Left renal pelvis (tissue), 4 donors: ENCODE results near the gene PEAK3. TPM values are rescaled to one million over a fixed set of nuclear protein-coding genes. Genes with fewer than 3 reads are reported as not detected.
"Not testable (repeated sequence)": the region's sequence is repeated elsewhere in the genome, so short reads cannot be mapped to it uniquely, and the experiment has no call there.

Experiments used
- DNase-seq, 4 donors: peaks; one replicate each; pipeline ENCODE4 v3.0.0-alpha.2; 2013; ENCODE audit warnings: low read depth in 4 of 4, low spot score in 3 of 4
- polyA plus RNA-seq, 4 donors: library from polyadenylated mRNA; unstranded; fragments of 120-200 nt; gene quantifications; one replicate each; pipeline ENCODE4 v1.2.1, GENCODE V29; 2013; ENCODE audit not compliant: insufficient read length in 4 of 4

Gene PEAK3
- polyA plus RNA-seq, 4 donors = 0.07 to 0.14 (median 0.11) TPM; not detected in 1

DNA sequence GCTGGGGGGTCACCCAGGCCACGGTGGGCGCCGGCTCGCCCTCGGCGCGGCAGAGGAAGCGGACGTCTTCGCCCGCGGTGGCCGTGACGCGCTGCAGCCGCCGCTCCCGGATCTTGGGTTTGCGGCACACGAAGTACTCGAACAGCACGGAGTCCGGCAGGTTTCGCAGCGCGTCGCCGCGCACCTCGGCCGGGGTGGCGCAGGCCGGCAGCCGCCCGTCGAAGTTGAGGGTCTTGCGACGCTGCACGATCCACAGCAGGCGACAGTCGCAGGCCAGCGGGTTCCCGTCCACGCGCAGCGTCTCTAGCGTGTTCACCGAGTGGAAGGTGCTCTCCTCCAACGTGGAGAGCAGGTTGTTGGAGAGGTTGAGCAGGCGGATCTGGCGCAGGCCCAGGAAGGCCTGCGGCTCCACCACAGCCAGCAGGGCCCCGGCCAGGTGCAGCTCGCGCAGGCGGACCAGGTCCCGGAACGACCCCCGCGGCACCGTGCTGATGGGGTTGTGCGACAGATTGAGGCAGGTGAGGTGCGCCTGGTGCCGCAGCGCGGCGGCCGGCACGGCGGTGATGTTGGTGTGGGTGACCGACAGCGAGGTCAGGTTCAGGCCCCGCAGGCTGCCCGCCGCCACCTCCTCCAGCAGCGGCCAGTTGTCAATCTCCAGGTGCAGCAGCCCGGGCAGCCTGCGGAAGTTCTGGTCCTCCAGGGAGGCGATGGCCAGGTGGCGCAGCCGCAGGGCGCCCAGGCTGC is 8.6 kb upstream of the PEAK3 start:
- no peak for DNase-seq

DNA sequence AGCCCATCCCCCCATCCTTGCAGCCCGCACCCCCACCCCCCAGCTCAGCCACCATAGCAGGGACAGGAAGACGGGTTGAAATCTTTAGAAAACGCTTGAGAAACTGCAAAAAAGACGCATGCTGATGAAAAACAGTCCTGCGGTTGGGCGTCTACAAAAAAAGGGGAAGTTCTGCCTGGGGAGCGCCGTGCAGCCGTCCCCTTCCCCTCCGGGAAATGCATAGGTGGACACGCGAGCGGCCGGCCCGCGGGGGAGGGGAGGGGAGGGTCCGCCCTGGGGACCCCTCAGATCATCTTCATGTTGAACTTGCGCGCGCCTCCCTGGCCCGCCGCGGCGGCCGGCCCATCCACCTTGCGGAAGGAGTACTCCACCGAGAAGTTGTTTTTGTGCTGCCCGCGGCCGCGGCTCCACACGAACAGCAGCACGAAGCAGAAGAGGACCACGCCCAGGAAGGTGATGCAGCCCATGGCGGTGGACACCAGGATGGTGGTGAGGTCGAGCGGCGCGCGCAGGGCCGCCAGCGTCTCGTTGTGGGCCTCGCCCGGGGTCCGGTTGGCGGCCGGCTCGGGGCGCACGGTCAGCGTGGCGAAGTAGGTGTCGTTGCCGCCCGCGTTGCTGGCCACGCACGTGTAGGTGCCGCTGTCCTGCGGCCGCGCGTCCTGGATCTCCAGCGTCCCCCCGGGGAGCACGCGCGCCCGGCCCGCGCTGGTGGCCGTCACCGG is 7.9 kb upstream of the PEAK3 start:
- no peak for DNase-seq

DNA sequence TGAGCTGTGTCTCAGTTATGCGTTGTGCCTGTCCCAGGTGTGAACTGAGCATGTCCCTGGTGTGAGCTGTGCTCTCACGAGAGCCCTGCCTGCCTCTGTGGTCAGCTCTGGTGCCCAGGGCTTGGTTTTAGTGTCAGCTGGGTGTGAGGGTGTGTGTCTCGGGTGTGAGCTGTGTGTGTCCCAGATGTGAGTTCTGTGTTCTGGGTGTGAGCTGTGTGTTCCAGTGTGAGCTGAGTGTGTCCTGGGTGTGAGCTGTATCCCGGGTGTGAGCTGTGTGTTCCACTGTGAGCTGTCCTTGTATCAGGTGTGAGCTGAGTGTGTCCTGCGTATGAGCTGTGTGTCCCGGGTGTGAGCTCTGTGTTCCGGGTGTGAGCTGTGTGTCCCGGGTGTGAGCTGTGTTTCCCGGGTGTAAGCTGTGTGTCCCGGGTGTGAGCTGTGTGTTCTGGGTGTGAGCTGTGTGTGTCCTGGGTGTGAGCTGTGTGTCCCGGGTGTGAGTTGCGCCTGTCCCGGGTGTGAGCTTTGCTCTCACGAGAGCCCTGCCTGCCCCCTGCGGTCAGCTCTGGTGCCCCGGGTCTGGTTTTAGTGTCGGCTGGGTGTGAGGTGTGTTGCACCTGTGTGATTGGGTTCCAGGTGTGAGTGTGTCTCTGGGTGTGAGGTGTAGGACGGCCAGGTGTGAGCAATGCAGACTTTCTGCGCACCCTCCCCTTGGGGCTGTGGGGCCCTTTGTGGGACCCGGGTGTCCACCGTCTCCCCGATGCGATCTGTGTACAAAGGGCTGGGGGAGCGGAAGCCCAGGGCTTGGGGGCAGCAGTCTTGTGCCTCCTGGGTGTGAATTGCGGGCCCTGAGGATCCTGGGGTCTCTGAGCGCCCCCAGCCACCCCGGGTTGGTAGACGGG is 7.1 kb upstream of the PEAK3 start:
- DNase-seq = no peak

DNA sequence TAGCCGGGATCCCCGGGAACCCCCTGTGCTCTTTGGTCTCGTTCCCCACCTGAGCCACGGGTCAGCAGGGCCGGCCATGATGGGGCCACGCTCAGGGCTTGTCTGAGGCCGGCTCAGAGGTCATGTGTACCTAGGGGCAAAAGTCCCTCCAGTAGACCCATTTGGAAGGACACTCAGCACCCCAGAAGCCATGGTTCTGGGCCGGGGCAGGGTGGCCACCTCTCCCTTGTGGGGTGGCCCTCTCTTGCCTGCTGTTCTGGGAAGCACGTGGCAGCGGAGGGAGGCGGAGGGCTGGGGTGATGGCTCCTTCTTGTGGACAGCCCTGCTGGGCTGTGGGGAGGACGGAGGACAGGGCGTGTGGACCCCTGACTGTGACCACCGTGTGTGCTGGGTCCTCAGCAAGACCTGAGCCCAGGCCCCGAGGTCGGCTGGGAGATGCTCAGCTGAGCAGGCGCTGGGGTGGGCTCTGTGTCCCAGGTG is 6.4 kb upstream of the PEAK3 start:
- DNase-seq = no peak

DNA sequence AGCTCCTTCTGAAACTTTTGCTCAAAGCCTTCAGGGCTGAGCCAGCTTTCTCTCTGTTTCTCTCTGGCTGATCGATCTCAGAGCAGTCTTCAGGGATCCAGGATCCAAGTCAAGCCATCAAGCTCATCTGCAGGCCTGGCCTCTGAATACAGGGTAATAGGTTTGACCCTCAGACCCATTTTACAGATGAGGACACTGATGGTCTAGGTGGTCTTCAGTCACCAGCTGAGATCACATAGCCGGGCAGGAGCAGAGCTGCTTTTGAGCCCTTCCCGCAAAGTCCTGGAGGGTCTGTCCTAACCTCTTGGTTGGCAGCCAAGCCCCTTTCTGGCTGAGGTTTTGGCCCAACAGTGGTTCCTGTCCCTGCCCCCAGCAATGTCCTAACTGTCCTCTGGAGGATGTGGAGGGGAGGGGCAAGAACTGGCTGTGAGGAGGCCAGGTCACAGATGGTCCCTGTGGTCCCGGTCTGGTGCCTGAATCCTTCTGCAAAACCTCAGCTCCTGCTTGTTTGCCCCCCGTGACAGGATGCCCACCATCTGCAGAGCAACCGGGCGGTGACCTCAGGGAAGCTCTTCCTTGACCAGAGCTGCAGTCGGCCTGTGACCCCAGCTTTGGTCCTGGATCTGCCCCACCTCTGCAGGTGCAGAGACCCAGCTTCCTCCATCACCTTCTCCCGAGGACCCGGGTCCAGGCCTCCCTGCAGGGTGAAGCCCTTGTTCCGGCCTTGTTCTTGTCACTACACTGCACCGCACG is 5.8 kb upstream of the PEAK3 start:
- no peak for DNase-seq

DNA sequence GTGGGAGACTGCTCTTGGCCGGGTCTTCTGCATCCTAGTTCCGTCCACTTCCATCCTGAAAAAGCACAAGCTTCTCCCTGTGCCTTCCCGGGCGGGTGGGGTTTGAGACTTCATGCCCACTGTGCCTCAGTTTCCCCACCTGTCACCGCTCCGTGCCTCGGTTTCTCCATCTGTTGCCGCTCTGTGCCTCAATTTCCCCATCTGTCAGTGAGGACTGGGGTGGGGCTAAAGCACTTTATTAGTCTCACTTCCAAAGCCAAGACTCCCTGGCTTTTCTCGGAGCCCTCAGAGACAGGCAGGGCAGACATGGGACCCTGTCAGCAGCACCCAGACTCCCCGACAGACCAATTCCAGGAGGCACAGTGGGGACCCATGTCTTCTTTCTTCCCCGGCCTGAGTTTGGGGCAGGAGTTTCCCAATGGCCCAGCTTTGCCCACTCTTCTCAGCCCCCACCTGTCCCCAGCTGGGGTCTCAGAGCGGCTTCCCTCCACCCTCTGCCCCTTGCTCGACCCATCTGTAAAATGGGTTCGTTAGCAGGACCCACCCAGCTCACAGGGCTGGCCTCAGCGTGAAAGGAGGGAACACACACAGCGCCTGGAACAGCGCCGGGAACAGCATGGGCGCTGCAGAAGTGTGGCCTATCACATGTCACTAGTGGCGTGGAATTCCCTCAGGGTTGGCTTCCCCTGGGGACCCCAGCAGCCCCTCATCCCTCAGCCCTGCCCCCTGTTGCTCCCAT is 4.6 kb upstream of the PEAK3 start:
- no peak for DNase-seq

DNA sequence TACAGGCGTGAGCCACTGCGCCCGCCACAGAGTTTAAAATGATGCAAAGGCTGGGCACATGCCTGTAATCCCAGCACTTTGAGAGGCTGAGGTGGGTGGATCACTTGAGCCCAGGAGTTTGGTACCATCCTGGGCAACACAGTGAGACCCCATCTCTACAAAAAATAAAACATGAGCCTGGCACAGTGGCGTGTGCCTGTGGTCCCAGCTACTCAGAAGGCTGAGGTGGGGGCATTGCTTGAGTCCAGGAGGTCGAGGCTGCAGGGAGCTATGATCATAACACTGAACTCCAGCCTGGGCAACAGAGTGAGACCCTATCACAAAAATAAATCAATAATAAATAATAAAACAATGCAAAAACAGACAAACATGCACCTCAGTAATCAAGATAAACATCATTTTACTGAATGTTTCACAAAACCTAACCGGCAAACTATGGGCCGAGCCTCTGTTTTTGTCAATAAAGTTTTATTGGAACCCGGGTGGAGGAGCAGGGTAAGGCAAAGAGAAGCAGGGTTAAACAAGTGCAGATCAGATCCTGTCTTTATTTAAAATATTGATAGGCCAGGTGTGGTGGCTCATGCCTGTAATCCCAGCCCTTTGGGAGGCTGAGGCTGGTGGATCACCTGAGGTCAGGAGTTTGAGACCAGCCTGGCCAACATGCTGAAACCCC is 2.0 kb upstream of the PEAK3 start:
- DNase-seq = no peak

DNA sequence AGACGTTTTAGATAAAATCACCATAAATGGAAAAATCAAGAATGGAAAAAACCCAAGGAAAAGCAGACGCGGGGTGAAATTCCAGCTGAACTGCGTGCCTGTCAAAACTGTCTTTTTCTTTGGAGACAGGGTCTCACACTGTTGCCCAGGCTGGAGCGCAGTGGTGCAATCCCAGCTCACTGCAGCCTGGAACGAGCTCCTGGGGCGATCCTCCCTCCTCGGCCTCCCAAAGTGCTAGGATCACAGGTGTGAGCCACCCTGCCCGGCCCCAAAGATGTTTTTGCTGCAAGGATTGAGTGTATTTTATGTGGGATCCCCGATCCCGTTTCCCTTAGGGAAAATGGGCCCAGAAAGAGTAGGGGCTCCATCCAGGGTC is 875 bp upstream of the PEAK3 start:
- no peak for DNase-seq

DNA sequence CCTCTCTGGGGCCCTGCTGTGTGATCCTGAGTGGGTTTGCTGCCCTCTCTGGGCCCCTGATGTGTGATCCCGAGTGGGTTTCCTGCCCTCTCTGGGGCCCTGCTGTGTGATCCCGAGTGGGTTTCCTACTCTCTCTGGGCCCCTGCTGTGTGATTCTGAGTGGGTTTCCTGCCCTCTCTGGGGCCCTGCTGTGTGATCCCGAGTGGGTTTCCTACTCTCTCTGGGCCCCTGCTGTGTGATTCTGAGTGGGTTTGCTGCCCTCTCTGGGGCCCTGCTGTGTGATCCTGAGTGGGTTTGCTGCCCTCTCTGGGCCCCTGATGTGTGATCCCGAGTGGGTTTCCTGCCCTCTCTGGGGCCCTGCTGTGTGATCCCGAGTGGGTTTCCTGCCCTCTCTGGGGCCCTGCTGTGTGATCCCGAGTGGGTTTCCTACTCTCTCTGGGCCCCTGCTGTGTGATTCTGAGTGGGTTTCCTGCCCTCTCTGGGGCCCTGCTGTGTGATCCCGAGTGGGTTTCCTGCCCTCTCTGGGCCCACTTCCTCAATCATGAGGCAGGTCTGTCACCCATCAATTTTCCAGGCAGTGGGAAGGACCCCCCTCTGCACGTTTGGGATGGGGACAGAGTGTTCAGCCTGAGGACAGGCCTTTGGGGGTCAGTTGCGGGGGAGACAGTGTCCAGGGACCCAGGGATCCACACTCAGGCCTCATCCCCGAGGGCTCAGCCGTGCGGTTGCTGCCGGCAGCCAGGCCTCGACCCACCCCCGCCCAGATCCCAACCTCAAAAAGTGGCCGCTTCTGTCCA is 512 bp downstream of the PEAK3 start:
- DNase-seq = not testable (repeated sequence)

DNA sequence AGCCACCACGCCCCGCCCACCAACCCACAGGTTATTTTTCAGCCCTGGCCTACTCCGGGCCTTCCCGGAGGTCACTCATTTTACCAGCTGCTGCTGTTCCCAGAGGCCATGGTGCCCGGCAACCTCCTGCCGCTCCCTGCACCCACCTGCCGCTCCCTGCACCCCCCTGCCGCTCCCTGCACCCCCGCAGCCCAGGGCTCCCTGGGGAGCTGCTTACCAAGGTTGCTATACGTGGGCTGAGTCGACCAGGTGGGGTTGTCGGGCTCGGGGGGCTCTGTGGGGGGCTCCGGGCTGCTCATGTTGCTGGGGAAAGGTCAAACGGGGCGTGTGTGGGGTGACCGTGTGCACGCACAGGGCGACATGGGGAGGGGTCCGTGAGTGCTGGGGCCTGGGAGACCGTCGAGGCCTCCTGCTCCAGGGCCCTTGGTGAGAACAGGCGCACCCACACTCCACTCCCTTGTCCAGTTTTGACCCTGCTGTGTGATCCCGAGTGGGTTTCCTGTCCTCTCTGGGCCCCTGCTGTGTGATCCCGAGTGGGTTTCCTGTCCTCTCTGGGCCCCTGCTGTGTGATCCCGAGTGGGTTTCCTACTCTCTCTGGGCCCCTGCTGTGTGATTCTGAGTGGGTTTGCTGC is 1.2 kb downstream of the PEAK3 start:
- DNase-seq = no peak

DNA sequence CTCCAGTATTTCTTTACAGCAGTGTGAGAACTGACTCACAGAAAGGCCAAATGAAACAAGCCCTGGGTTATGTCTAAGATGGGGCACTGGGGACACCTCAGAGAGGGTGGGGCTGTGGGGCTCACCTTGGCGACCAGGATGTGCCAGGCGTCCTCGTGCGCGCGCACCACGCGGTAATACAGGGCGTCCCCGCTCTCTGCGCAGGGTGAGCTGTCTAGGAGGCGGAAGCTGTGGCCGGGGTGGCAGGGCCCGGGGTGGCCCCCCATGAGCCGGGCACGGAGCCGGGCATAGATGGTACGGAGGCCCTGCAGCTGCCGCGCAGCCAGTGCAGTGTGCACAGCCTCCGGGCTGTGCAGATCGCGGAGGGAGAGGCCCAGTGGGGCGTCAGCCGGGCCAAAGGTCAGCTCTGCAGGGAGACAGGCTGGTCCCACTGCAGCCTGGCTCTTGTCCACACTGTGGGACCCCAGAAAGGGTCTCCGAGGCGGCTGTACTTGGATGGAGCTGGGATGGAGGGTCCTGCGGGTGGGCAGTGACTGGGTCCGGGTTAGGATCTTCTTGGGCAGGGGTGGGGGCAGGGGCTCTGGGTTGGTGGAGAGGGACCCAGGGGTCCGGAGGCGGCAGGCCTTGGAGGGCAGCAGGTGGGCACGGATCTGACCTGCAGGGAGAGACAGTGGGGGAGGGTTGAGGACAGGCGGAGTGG is 3.4 kb downstream of the PEAK3 start:
- no peak for DNase-seq

DNA sequence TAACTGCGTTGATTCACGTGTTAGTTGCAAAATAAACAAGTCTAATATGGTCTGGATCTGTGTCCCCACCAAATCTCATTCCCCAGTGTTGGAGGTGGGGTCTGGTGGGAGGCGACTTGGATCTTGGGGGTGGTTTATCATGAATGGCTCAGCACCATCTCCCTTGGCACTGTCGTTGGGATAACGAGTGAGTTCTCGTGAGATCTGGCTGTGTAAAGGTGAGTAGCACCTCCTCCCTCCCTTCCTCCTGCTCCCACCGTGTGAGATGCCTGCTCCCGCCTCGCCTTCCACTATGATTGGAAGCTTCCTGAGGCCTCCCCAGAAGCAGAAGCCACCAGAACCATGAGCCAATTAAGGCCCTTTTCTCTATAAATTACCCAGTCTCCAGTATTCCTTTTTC is 4.8 kb downstream of the PEAK3 start:
- DNase-seq = no peak

DNA sequence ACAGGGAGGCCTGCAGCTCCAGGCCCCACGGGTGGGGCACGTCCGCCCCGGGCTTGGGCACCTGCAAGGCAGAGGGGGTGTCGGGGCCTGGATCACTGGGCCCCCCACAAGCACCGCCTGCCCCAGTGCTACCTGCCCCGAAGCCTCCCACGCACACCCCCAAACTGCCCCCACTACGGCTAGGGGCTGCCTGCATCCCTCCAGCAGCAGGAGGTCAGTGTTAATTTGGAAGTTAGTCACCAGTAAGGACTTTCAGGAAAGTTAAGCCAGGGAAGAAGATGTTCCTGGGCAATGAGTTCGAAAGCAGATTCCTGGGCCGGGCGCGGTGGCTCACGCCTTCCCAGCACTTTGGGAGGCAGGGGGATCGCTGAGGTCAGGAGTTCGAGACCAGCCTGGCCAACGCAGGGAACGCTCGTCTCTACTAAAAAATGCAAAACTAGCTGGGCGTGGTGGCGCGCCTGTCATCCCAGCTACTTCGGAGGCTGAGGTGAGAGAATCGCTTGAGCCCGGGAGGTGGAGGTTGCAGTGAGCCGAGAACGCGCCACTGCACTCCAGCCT is 5.5 kb downstream of the PEAK3 start:
- DNase-seq = no peak

DNA sequence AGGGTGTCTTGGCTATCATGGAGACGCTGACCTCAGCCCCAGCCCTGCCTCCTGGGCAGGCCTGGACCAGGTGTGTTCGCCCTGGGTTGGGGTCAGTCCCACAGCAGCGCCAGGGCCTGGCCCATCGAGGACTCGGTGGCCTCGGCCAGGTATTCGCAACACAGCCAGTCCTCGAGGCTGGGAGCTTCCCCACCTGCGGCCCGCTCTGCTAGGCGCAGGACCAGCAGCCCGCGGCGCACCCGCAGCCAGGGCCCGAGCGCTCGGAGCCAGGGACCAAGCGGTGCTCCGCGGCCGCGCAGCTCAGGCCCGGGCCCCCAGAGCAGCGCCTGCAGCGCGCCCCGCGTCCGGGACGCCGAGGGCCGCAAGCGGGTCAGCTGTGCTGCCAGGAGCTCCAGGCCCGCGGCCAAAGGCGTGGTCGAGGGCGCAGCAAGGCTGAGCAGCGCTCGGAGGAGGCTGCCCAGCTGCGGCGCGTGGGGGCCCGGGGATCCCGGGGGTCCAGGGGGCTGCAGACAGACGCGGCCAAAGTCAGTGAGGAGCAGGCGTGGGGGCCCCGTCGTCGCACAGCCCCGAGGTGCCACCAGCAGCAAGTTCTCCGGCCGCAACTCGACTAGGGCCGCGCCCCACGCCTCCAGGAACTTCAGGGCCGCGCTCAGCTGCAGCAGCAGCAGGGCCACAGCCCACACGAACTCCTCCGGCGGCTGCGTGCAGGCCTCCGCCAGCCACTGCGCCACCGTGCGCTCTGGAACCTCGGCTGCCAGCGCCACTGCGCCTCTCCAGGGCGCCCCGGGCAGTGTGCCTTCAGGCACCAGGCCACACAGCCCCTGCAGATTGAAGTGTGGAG is 6.2 kb downstream of the PEAK3 start:
- DNase-seq = no peak

DNA sequence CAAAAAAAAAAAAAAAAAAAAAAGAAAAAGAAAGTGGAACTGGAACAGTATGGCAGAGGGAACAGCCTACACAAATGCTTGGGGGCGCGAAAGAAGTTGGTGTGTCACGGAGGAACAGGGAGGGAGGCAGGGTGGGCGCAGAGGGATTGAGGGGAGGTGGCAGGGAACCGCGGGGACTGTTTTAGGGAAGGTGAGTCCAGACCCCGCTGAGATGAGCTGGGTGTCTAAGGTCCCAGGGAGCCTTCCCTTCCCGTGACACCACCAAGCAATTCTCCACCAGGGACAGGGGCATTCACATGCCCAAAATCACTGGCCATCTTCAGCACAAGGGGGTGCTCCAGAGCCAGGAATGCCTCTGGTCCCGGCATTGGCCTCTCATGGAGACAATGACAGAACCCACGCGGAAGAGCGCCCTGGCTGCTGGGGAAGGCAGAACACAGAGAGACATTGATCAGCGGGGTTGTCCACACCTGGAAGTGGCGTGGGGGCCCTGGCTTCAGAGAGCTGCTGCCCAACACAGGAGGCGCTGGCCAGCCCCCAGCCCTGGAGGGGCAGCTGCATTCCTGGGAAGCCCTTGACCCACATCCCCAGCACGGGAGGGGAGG is 6.9 kb downstream of the PEAK3 start:
- no peak for DNase-seq
